HCT116 (cell line): ENCODE results near the gene SLC11A1. TPM values are rescaled to one million over a fixed set of nuclear protein-coding genes. Genes with fewer than 3 reads are reported as not detected.

Source experiments
- ATAC-seq: fragments of 200-7000 bp; cut with Tn5 transposase; 2 replicates; pipeline ENCODE4 v1.9.1; 2020; ENCODE audit warnings: mild to moderate bottlenecking, moderate library complexity
- BruUV-seq: library from RNA; stranded (reverse); fragments of 400-500 nt; replicated peaks from 2 replicates; lab custom pipeline; 2021; lab: Mats Ljungman, UMichigan
- CTCF ChIA-PET: fragments of 300-600 bp; sonication (Branson Sonifier 250); formaldehyde crosslinking; loops from one replicate; lab custom pipeline; 2021; ENCODE audit warnings: antibody characterized with exemption; lab: Charles Lee
- POLR2A ChIA-PET: fragments of 300-600, 350-600 bp; sonication (Branson Sonifier 250); formaldehyde crosslinking; loops from one replicate; lab custom pipeline; 2021; ENCODE audit warnings: antibody characterized with exemption; lab: Charles Lee
- RAD21 ChIA-PET, 2 experiments: fragments of 300-600 bp; sonication (Branson Sonifier 250); formaldehyde crosslinking; loops; one replicate each; lab custom pipeline; 2023; ENCODE audit warnings: low total read pairs in 2 of 2; ENCODE audit not compliant: uncharacterized antibody in 2 of 2, unreplicated experiment in 2 of 2, low non-redundant PET in 1 of 2; lab: Charles Lee
- DNase-seq: peaks from one replicate; pipeline ENCODE4 v3.0.0-alpha.2; 2010; ENCODE audit warnings: low read depth, low spot score
- H2AFZ ChIP-seq: fragments of 200-600 bp; shearing (Covaris generic), sonication (generic); 2 replicates; pipeline ENCODE4 v1.6.1; 2017; ENCODE audit warnings: low read depth, mixed run types, mixed read lengths, antibody characterized with exemption, low read length; ENCODE audit not compliant: poor library complexity, severe bottlenecking
- H3K27ac ChIP-seq: 2 replicates; pipeline ENCODE4 v1.5.1; 2012; ENCODE audit warnings: low read depth, low read length
- H3K27me3 ChIP-seq: fragments of 200-600 bp; sonication (generic); 2 replicates; pipeline ENCODE4 v1.6.1; 2016; ENCODE audit warnings: mixed run types, low read length, mixed read lengths; ENCODE audit not compliant: insufficient read depth
- H3K36me3 ChIP-seq, 2 experiments: fragments of 200-500 bp in 1 of 2; fragments of 200-600 bp in 1 of 2; sonication (Bioruptor generic) in 1 of 2; sonication (generic) in 1 of 2; 2 replicates each; pipeline versions ENCODE4 v1.5.1 to v1.6.1; 2014 to 2016; ENCODE audit warnings: low read length in 2 of 2, inconsistent platforms in 1 of 2, mixed read lengths in 1 of 2, mixed run types in 1 of 2; ENCODE audit not compliant: insufficient read depth in 2 of 2, control insufficient read depth in 1 of 2
- H3K4me1 ChIP-seq, 2 experiments: fragments of 200-600 bp in 1 of 2; sonication (generic) in 1 of 2; 2 replicates each; pipeline versions ENCODE4 v1.5.1 to v1.6.1; 2012 to 2017; ENCODE audit warnings: low read length in 2 of 2, inconsistent platforms in 1 of 2, mild to moderate bottlenecking in 1 of 2, mixed read lengths in 1 of 2, mixed run types in 1 of 2, moderate library complexity in 1 of 2; ENCODE audit not compliant: insufficient read depth in 2 of 2, control insufficient read depth in 1 of 2
- H3K4me2 ChIP-seq: fragments of 200-600 bp; sonication (generic); 2 replicates; pipeline ENCODE4 v1.6.1; 2017; ENCODE audit warnings: mixed run types, low read length, mixed read lengths
- H3K4me3 ChIP-seq, 2 experiments: fragments of 200-600 bp in 1 of 2; sonication (generic) in 1 of 2; replicated peaks in 1 of 2; 2 replicates each; pipeline ENCODE4 v1.5.1; 2011 to 2016; ENCODE audit warnings: low read length in 2 of 2, control low read depth in 1 of 2, low read depth in 1 of 2, mild to moderate bottlenecking in 1 of 2, mixed read lengths in 1 of 2, mixed run types in 1 of 2
- H3K79me2 ChIP-seq: fragments of 200-600 bp; sonication (generic); 2 replicates; pipeline ENCODE4 v1.6.1; 2017; ENCODE audit warnings: mild to moderate bottlenecking, mixed run types, low read length, moderate library complexity, mixed read lengths; ENCODE audit not compliant: insufficient read depth
- H3K9ac ChIP-seq: fragments of 200-600 bp; sonication (generic); 2 replicates; pipeline ENCODE4 v1.6.1; 2016; ENCODE audit warnings: low read length, mixed read lengths
- H3K9me2 ChIP-seq: fragments of 200-600 bp; sonication (generic), shearing (Covaris generic); 2 replicates; pipeline ENCODE4 v1.6.1; 2017; ENCODE audit warnings: mixed run types, mild to moderate bottlenecking, moderate library complexity; ENCODE audit not compliant: insufficient read depth
- H3K9me3 ChIP-seq, 2 experiments: fragments of 200-500 bp in 1 of 2; fragments of 200-600 bp in 1 of 2; sonication (Bioruptor generic) in 1 of 2; sonication (generic) in 1 of 2; 2 replicates each; pipeline ENCODE4 v1.6.1; 2014 to 2017; ENCODE audit warnings: low read length in 2 of 2, mixed read lengths in 2 of 2, inconsistent platforms in 1 of 2, low read depth in 1 of 2, mild to moderate bottlenecking in 1 of 2, mixed run types in 1 of 2, moderate library complexity in 1 of 2; ENCODE audit not compliant: control insufficient read depth in 1 of 2, insufficient read depth in 1 of 2
- H4K20me1 ChIP-seq: fragments of 200-600 bp; sonication (generic), shearing (Covaris generic); 2 replicates; pipeline ENCODE4 v1.6.1; 2017; ENCODE audit warnings: mixed run types, mild to moderate bottlenecking, moderate library complexity; ENCODE audit not compliant: insufficient read depth
- CBX3 ChIP-seq: IDR thresholded peaks from 2 replicates; pipeline ENCODE4 v1.6.1; 2012; ENCODE audit warnings: low read depth
- CEBPB ChIP-seq: IDR thresholded peaks from 2 replicates; pipeline ENCODE4 v1.6.1; 2012; ENCODE audit warnings: low read depth
- EZH2phosphoT487 ChIP-seq: fragments of 200-600 bp; IDR thresholded peaks from 2 replicates; pipeline ENCODE4 v1.6.1; 2018; ENCODE audit warnings: antibody characterized with exemption, borderline replicate concordance
- FOSL1 ChIP-seq: IDR thresholded peaks from 2 replicates; pipeline ENCODE4 v1.6.1; 2012; ENCODE audit warnings: low read depth
- POLR2A ChIP-seq: IDR thresholded peaks from 2 replicates; pipeline ENCODE4 v1.7.0; 2011; ENCODE audit warnings: borderline replicate concordance; ENCODE audit not compliant: insufficient read depth, insufficient read length; ENCODE audit errors: extremely low read depth
- intact Hi-C: fragments of 100-400 bp; cut with micrococcal nuclease; formaldehyde crosslinking; loops from 2 replicates; pipeline ENCODE4 v1.10.0; 2022
- total RNA-seq: library from RNA; stranded (reverse); gene quantifications from one replicate; pipeline ENCODE4 v1.2.1, GENCODE V29; 2021; ENCODE audit not compliant: unreplicated experiment
- TF ChIP-seq, protein P1 (sequence below): IDR thresholded peaks from 2 replicates; pipeline ENCODE4 v1.6.1; 2012
- TF ChIP-seq, protein P2 (sequence below), 3 experiments: fragments of 200-600 bp in 1 of 3; sonication (generic) in 1 of 3; IDR thresholded peaks in 2 of 3; conservative IDR thresholded peaks in 1 of 3; 2 replicates each; pipeline ENCODE4 v1.5.1; 2012 to 2017; ENCODE audit warnings: low read depth in 2 of 3, low read length in 2 of 3, antibody characterized with exemption in 1 of 3, borderline replicate concordance in 1 of 3, control low read depth in 1 of 3, mild to moderate bottlenecking in 1 of 3, mixed read lengths in 1 of 3, mixed run types in 1 of 3, moderate library complexity in 1 of 3; ENCODE audit not compliant: insufficient read depth in 1 of 3
- TF ChIP-seq, protein P3 (sequence below): IDR thresholded peaks from 2 replicates; pipeline ENCODE4 v1.6.1; 2011; ENCODE audit warnings: mild to moderate bottlenecking, low read length, moderate library complexity; ENCODE audit not compliant: insufficient replicate concordance; ENCODE audit errors: extremely low read depth

The SLC11A1 gene
- total RNA-seq, 1 experiment from 2014 or later: 0.42 TPM

DNA sequence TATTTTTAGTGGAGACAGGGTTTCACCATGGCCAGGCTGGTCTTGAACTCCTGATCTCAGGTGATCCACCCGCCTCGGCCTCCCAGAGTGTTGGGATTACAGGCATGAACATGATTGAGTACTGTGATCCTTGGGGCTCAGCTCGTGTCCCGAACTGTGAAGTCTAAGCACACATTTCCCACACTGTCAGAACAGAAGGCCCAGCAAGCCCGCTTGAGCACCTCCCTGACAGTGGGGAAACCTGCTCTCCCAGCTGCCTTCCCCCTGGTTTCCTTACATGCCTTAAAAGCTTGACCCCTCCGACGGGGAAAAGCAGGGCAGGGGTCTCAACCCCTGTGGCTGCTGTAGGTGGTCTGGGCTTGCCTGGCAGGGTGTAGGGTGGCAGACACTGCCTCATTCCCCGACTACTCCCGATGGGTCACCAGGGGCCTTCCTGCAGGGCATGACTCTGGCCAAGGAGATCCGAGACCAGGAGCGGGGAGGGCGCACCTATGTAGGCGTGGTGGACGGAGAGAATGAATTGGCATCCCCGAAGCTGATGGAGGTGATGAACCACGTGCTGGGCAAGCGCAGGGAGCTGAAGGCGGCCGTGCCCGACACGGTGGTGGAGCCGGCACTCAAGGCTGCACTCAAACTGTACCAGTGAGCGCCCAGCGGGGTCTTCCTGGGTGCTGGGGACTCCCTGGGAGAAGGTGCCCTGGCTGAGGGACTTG, 46.9 kb downstream of the SLC11A1 start:
- no peak for ATAC-seq
- POLR2A ChIA-PET: interaction anchor here (0.7 kb wide), 1 partner anchor 36 kb away, joined by 4 read pairs; no protein-coding TSS in a partner anchor
- intact Hi-C loops: no loop called here
- RAD21 ChIA-PET: no interaction called here
- Histone ChIP-seq H3K9me3 (no peaks in the 10 kb centered on the region), H3K27ac (no peak overlapping the region), H4K20me1 (no peaks in the 10 kb centered on the region), H2AFZ (no peak overlapping the region), H3K36me3 (no peaks in the 10 kb centered on the region), H3K4me3 (no peak overlapping the region), H3K4me2 (no peak overlapping the region), H3K27me3 (no peaks in the 10 kb centered on the region), H3K9me2 (no peaks in the 10 kb centered on the region), H3K4me1 (peaks cover 0 to 3% of the 10 kb centered on the region in 2 experiments; a peak in 1 of 4 replicates), H3K9ac (no peak overlapping the region), H3K79me2 (no peaks in the 10 kb centered on the region)
- DNase-seq: no peak
- TF ChIP-seq, protein P1, sequence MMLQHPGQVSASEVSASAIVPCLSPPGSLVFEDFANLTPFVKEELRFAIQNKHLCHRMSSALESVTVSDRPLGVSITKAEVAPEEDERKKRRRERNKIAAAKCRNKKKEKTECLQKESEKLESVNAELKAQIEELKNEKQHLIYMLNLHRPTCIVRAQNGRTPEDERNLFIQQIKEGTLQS: no peak
- TF ChIP-seq, protein P2, sequence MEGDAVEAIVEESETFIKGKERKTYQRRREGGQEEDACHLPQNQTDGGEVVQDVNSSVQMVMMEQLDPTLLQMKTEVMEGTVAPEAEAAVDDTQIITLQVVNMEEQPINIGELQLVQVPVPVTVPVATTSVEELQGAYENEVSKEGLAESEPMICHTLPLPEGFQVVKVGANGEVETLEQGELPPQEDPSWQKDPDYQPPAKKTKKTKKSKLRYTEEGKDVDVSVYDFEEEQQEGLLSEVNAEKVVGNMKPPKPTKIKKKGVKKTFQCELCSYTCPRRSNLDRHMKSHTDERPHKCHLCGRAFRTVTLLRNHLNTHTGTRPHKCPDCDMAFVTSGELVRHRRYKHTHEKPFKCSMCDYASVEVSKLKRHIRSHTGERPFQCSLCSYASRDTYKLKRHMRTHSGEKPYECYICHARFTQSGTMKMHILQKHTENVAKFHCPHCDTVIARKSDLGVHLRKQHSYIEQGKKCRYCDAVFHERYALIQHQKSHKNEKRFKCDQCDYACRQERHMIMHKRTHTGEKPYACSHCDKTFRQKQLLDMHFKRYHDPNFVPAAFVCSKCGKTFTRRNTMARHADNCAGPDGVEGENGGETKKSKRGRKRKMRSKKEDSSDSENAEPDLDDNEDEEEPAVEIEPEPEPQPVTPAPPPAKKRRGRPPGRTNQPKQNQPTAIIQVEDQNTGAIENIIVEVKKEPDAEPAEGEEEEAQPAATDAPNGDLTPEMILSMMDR (IDR thresholded peaks at IDR 0.05 in 2 of 3, conservative IDR thresholded peaks at IDR 0.05 in 1 of 3; ENCODE audit: borderline replicate concordance in 1 of 3, insufficient read depth in 1 of 3, low read depth in 2 of 3, low read length in 2 of 3): no peak
- no peak for TF ChIP-seq CBX3
- no peak for TF ChIP-seq POLR2A
- TF ChIP-seq CEBPB: no peak
- TF ChIP-seq FOSL1: no peak
- no peak for TF ChIP-seq EZH2phosphoT487
- TF ChIP-seq, protein P3, sequence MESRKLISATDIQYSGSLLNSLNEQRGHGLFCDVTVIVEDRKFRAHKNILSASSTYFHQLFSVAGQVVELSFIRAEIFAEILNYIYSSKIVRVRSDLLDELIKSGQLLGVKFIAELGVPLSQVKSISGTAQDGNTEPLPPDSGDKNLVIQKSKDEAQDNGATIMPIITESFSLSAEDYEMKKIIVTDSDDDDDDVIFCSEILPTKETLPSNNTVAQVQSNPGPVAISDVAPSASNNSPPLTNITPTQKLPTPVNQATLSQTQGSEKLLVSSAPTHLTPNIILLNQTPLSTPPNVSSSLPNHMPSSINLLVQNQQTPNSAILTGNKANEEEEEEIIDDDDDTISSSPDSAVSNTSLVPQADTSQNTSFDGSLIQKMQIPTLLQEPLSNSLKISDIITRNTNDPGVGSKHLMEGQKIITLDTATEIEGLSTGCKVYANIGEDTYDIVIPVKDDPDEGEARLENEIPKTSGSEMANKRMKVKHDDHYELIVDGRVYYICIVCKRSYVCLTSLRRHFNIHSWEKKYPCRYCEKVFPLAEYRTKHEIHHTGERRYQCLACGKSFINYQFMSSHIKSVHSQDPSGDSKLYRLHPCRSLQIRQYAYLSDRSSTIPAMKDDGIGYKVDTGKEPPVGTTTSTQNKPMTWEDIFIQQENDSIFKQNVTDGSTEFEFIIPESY: no peak
- CTCF ChIA-PET: no interaction called here
- BruUV-seq: no TSS peak
